AG04449 (cell line): Measurements from ENCODE around the gene DDX25.
"Not testable (repeated sequence)": the region's sequence is repeated elsewhere in the genome, so short reads cannot be mapped to it uniquely, and the experiment has no call there.

Source experiments
- CTCF ChIA-PET: fragments of 350-600 bp; formaldehyde crosslinking; extraction: SDS; loops from one replicate; lab custom pipeline; 2021; ENCODE audit warnings: antibody characterized with exemption; lab: Yijun Ruan, JAX
- POLR2A ChIA-PET: fragments of 400-600, 350-600 bp; formaldehyde crosslinking; extraction: SDS; loops from one replicate; lab custom pipeline; 2020; ENCODE audit warnings: antibody characterized with exemption, inconsistent platforms; lab: Yijun Ruan, JAX
- DNase-seq: peaks from one replicate; pipeline ENCODE4 v3.0.0-alpha.2; 2010; ENCODE audit warnings: low read depth, low spot score
- H3K4me3 ChIP-seq: 2 replicates; pipeline ENCODE4 v1.5.1; 2011; ENCODE audit warnings: low read depth, mild to moderate bottlenecking, control low read depth, low read length
- CTCF ChIP-seq: IDR thresholded peaks from one replicate; pipeline ENCODE4 v1.5.1; 2011; ENCODE audit warnings: mild to moderate bottlenecking, moderate library complexity, low read length, control low read depth, inconsistent platforms; ENCODE audit not compliant: insufficient read depth; ENCODE audit errors: missing control alignments

DDX25 gene

GRCh38 chr11:125902277-125902926 lies 1.9 kb upstream of the DDX25 start:
- ChIA-PET CTCF (interaction anchor here (1.7 to 2.4 kb wide), 3 partner anchors 14 to 291 kb away, joined by 6 to 10 read pairs (median 9); no protein-coding TSS in a partner anchor), POLR2A (interaction anchor here (0.7 to 1.4 kb wide), 2 partner anchors 14 to 15 kb away, joined by 4 to 7 read pairs; partner anchors contain the start of gene HYLS1)
- DNase-seq, result no peak
- peak overlapping the region; percentile 66 for H3K4me3 ChIP-seq
- no peak for TF ChIP-seq CTCF

- TF ChIP-seq CTCF, result no peak
- no peak for DNase-seq
- peak within 1 kb of the TSS; percentile 66 for H3K4me3 ChIP-seq
- ChIA-PET CTCF (interaction anchor here (0.6 to 2.4 kb wide), 5 partner anchors 8 to 290 kb away, joined by 3 to 10 read pairs (median 6); no protein-coding TSS in a partner anchor), POLR2A (interaction anchor here (0.6 to 1.4 kb wide), 3 partner anchors 11 to 15 kb away, joined by 4 to 7 read pairs (median 5); partner anchors contain the start of gene HYLS1)
Measured at GRCh38 chr11:125902927-125903710, 1.2 kb upstream of the DDX25 start, which contains the start of gene PUS3. PUS3 (minus strand) TSS chr11:125903206; CDS start chr11:125896284, 6,922 bp downstream.

- no peak for DNase-seq
- CTCF ChIA-PET, result interaction anchor here (1.0 to 2.4 kb wide), 3 partner anchors 14 to 289 kb away, joined by 3 to 10 read pairs (median 9); no protein-coding TSS in a partner anchor
- no peak for TF ChIP-seq CTCF
- no peak overlapping the region for H3K4me3 ChIP-seq
- POLR2A ChIA-PET, result no interaction called here
Measured at GRCh38 chr11:125904678-125905077, 370 bp downstream of the DDX25 start.

GRCh38 chr11:125910226-125910849 lies 6.0 kb downstream of the DDX25 start:
- no peak for DNase-seq
- H3K4me3 ChIP-seq, result no peak overlapping the region
- TF ChIP-seq CTCF, result no peak
- POLR2A ChIA-PET, result no interaction called here
- CTCF ChIA-PET, result interaction anchor here (1.6 to 3.0 kb wide), 3 partner anchors 9 to 283 kb away, joined by 3 to 15 read pairs (median 7); no protein-coding TSS in a partner anchor

GRCh38 chr11:125914601-125915000 lies 10.3 kb downstream of the DDX25 start:
- DNase-seq, POLR2A ChIA-PET, H3K4me3 ChIP-seq: not testable (repeated sequence)
- CTCF ChIA-PET, result interaction anchor here (1.2 kb wide), 1 partner anchor 11 kb away, joined by 4 read pairs; no protein-coding TSS in a partner anchor

GRCh38 chr11:125916683-125917347 lies 12.5 kb downstream of the DDX25 start:
- no peak for DNase-seq
- CTCF ChIA-PET, result interaction anchor here (1.1 to 4.1 kb wide), 2 partner anchors 277 to 305 kb away, joined by 4 to 83 read pairs; no protein-coding TSS in a partner anchor
- no peak overlapping the region for H3K4me3 ChIP-seq
- TF ChIP-seq CTCF, result no peak
- POLR2A ChIA-PET, result interaction anchor here (0.5 kb wide), 1 partner anchor 14 kb away, joined by 4 read pairs; the partner anchor contains the start of gene PUS3
